Measurements from ENCODE around the gene AKAP12.
"Not testable (repeated sequence)": the region's sequence is repeated elsewhere in the genome, so short reads cannot be mapped to it uniquely, and the experiment has no call there.

The AKAP12 gene

GRCh38 chr6:151313066-151313491 is 73.3 kb downstream of the AKAP12 start:
- DNase-seq, result no peak

DNA sequence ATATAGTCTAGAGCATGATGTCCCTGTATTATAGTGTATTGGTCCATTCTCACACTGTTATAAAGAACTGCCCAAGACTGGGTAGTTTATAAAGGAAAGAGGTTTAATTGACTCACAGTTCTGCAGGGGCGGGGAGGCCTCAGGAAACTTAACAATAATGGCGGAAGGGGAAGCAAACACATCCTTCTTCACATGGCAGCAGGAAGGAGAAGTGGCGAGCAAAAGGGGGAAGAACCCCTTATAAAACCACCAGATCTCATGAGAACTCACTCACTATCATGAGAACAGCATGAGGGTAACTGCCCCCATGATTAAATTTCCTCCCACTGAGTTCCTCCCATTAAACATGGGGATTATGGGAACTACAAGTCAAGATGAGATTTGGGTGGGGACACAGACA is 75.9 kb downstream of the AKAP12 start:
- DNase-seq, result not testable (repeated sequence)

GRCh38 chr6:151317103-151317994 is 77.6 kb downstream of the AKAP12 start:
- no peak for DNase-seq

DNA sequence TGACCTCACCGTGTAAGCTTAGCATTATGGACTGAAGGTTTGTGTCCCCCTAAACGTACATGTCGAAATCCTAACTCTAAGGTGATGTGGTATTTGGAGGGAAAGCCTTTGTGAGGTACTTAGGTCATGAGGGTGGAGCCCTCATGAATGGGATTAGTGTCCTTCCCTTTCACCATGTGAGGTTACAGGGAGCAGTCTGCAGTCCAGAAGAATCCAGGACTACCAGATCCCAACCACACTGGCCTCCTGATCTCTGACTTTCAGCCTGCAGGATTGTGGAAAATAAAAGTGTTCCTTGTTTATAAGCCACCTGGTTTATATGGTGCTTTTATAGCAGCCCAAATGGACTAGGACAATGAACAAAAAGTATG is 78.2 kb downstream of the AKAP12 start:
- DNase-seq, result no peak

DNA sequence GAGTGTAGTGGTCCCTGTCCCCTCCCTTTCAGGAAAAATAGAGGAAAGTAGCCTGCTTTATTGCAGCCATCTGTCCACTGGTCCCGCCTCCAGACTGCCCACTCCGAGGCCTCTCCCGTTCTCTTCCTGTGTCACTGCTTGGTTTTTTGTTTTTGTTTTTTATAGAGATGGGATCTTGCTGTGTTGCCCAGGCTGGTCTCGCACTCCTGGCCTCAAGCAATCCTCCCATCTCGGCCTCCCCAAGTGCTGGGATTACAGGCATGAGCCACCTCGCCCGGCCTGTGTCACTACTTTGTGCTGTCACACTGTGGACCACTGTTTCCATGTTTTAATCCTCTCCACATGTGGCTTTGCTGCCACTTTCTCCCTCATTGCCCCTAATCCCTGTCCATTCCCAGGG is 80.4 kb downstream of the AKAP12 start:
- DNase-seq, result no peak

GRCh38 chr6:151321438-151321837 is 81.7 kb downstream of the AKAP12 start:
- no peak for DNase-seq

- no peak for DNase-seq
Measured at GRCh38 chr6:151322570-151322969, 82.8 kb downstream of the AKAP12 start.

DNA sequence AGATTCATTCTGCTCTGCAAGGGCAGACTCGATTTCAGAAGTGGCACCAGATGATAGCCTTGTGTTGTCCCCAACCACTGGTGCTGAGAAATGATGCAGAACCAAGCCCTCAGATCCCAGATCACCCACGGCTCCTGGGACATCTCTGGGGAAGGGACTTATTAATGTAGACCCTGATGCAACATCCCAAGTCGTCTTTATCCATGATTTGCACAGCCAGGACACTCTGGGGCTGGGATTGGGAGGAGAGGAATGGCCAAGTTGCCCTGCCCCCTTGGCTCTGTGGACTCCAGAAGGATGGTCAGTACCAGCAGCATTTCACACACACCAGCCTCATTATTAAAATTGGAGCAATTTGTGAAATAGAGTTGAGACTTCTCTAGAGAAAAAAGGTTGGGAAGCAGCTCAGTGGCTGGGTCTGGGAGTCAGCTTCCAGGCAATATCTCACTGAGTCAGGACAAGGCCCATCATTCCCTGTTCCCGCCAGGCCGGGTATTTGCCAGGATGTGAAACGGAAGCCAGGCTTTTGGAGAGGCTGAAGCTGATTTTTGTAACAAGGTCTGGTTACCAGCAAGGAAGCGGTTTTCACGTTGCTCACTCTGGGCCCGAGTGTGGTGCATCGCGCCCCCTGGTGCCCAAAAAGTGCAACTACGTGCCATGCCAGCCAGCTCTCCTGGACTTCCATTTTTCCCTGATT is 84.2 kb downstream of the AKAP12 start:
- DNase-seq, result peak; percentile 34 to 73 (median 54)

DNA sequence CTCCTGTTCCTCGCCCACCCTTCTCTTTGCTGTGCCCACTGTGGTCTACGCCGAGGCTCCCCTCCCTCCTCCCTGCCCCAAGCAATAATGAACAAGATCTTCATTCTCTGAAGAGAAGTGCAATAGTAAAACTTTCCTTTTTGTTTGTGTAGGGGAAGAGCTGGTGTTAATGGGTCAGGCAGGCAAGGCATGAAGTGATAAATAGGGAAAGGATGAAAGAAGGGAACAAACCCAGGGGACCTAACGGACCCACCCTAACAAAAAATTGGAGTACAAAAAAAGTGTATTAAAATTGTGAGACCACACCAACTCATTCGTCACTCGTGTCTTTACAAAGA is 84.7 kb downstream of the AKAP12 start:
- peak in 1 of 6 experiments; percentile 54 for DNase-seq

GRCh38 chr6:151325075-151326050 is 85.6 kb downstream of the AKAP12 start:
- peak in 3 of 6 experiments; percentile 4 to 15 (median 6) for DNase-seq

DNA sequence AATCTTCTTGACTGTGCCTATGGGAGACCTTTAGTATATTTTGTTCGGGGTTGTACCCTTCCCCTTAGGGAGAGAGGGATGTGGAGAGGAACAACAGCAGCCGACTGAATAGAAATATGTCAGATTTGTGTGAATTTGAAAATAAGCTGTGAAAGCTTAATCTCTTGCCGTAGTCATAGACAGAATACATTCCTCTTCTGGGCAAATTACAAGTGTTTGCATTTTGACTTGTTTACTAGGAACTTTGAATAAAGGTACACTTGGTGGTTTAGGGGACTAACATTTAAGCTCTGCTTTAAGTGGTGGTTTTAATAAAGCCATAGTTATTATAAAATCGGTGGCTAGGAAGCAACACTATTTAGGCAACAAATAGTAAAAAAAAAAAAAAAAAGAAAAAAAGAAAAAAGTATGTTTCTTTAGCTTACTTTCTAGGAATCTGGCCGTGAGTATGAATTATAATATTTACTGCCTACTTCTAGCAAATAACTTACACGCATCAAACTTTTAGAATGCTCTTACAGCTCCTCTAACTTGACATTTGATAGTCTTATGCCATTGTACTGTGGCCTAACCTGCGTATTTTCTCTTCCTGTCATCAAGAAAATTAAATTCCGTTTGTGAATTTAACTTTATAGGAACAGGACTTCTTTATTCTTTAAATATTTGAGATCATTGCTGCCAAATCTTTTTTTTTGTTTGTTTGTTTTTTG is 86.5 kb downstream of the AKAP12 start:
- no peak for DNase-seq

DNA sequence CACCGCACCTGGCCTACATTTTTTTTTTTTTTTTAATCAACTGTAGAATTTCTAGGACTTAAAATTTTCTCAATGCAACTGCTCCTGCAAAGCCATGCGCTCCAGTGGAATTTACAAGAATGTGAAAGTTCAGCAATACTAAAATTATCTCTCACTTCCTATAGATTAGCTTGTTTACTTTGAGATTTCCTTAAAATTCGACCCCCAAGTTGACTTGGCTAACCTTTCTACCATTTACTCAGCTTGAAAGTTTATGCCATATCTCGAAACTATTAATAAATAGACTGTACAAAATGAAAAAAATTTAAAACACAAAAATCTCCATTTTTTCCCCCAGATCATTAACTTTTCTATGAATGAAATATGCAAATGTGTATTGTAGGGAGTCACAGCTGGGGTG is 87.3 kb downstream of the AKAP12 start:
- DNase-seq, result no peak

- DNase-seq, result no peak
Measured at GRCh38 chr6:151330130-151330696, 90.4 kb downstream of the AKAP12 start.

DNA sequence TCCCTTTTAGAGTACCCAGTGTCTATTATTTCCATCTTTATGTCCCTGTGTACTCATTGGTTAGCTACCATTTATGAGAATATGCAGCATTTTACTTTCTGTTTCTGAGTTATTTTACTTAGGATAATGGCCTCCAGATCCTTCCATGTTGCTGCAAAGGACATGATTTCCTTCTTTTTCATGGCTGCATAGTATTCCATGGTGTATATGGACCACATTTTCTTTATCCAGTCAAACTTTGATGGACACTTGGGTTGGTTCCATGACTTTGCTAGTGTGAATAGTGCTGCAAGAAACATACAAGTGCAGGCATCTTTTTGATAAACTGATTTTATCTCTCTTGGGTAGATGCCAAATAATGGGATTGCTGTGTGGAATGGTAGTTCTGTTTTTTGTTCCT is 96.2 kb downstream of the AKAP12 start:
- DNase-seq, result no peak

GRCh38 chr6:151338651-151339200 is 99.0 kb downstream of the AKAP12 start:
- DNase-seq, result no peak

GRCh38 chr6:151339369-151339768 is 99.6 kb downstream of the AKAP12 start:
- no peak for DNase-seq

GRCh38 chr6:151340219-151340978 is 100.6 kb downstream of the AKAP12 start:
- DNase-seq, result no peak

DNA sequence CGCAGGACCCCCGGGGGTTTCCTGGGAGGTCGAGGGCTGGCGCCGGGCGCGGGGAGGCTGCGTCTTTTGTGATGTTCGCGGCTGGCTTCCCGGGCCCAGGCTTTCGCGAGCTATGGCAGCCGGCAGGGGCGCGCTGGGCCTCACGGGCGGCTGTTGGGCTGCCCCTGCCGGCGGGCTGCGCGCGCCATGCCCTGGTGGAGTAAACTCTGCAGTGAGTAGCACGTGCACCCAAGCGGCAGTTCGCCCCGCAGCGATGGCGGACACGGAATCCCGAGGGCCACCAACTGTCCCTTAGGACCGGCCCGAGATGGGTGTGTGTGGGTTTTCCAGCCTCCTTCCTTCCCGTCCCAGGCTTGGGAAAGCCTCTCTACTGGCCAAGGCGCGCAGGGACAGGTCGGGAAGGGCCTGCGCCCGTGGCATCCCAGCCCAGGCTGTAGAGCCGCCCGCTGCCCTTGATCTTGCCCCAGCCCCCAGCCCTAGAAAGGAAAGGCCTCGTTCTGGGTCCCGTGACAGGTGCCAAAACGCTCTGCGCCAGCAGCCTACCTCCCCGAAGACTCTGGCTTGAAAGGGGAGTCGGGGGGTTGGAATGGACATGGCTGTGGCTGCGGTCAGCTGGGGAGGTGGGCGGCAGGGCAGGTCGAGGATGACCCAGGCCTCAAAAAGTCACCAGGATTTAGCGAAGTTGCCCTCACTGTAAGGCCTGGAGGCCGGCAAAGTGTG is 101.9 kb downstream of the AKAP12 start:
- DNase-seq, result no peak

GRCh38 chr6:151342750-151343149 is 103.0 kb downstream of the AKAP12 start:
- DNase-seq, result not testable (repeated sequence)

- DNase-seq, result no peak
Measured at GRCh38 chr6:151349651-151350270, 110.0 kb downstream of the AKAP12 start.

All from stimulated activated naive CD4-positive, alpha-beta T cell (primary cell).